ENCODE data around the gene USP37. TPM values are rescaled to one million over a fixed set of nuclear protein-coding genes. Genes with fewer than 3 reads are reported as not detected.

Gene USP37
- total and polyA plus RNA-seq, 2 of the 13 experiments (the other 11 are each of a cell fraction or from before 2014, with no cell fraction given) = 6.5 to 30.6 TPM

- ChIA-PET CTCF (ENCODE audit: low intra/inter-chr PET ratio, low total read pairs) (no interaction called here), POLR2A (no interaction called here)
- no peak for DNase-seq (ENCODE audit: low spot score)
- in situ Hi-C loops (cut with HindIII; ENCODE audit: extremely low pct_ligation_motif_present, low pct_unique_long_range_greater_than_20kb) = no loop called here
- H4K20me1 ChIP-seq (ENCODE audit: insufficient read depth, low read length) = peaks cover 9% of the 10 kb centered on the region; the same call in 1 of the 2 replicates
- no peaks in the 10 kb centered on the region for H3K9me3 ChIP-seq (ENCODE audit: low read length)
- TSS peak; percentile 1 for BruUV-seq (replicated peaks)
- no peak overlapping the region for H3K9ac ChIP-seq (ENCODE audit: insufficient read depth, low read depth, low read length)
- no peaks in the 10 kb centered on the region for H3K4me1 ChIP-seq (ENCODE audit: insufficient read depth, low read length)
- 98% methylated on average over 3 of the region's 3 CpGs for WGBS (ENCODE audit: low lambda C conversion rate)
- H3K27me3 ChIP-seq (ENCODE audit: control insufficient read depth in 1 of 2, insufficient read depth in 2 of 2, low read length in 2 of 2) = no peaks in the 10 kb centered on the region
- TF ChIP-seq MAFK (conservative IDR thresholded peaks at IDR 0.05 in 1 of 2, IDR thresholded peaks at IDR 0.05 in 1 of 2; ENCODE audit: low read length in 2 of 2) = 0 out of 4 replicates have a peak, but pooled peaks of 1 of the 2 experiments have one; percentile 7
- peak; percentile 85 for TF ChIP-seq ZNF629 (CRISPR knock-in tag; conservative IDR thresholded peaks at IDR 0.05)
- TF ChIP-seq ZNF780A (CRISPR knock-in tag; IDR thresholded peaks at IDR 0.05) = no peak
- peaks cover 61% of the 10 kb centered on the region for H3K79me2 ChIP-seq (ENCODE audit: insufficient read depth, low read length)
- H2AFZ ChIP-seq (ENCODE audit: low read length) = no peak overlapping the region
- no peak for FAIRE-seq
- ATAC-seq = no peak
- peaks cover 15 to 51% of the 10 kb centered on the region in 2 experiments for H3K36me3 ChIP-seq (replicated peaks in 1 of 2; ENCODE audit: control insufficient read depth in 1 of 2, insufficient read depth in 2 of 2, low read length in 2 of 2)
- H3K4me2 ChIP-seq (ENCODE audit: low read depth, low read length) = no peak overlapping the region
- no peak overlapping the region for H3K4me3 ChIP-seq (replicated peaks in 1 of 3; ENCODE audit: insufficient read depth in 1 of 3, low read depth in 2 of 3, low read length in 3 of 3)
- no peak overlapping the region for H3K27ac ChIP-seq (ENCODE audit: extremely low read length, insufficient read depth, low read length)
- intact Hi-C loops (cut with micrococcal nuclease; ENCODE audit: unreplicated experiment) = no loop called here
Observed at GRCh38 chr2:218578272-218578877, 10.2 kb upstream of the USP37 start.

DNA sequence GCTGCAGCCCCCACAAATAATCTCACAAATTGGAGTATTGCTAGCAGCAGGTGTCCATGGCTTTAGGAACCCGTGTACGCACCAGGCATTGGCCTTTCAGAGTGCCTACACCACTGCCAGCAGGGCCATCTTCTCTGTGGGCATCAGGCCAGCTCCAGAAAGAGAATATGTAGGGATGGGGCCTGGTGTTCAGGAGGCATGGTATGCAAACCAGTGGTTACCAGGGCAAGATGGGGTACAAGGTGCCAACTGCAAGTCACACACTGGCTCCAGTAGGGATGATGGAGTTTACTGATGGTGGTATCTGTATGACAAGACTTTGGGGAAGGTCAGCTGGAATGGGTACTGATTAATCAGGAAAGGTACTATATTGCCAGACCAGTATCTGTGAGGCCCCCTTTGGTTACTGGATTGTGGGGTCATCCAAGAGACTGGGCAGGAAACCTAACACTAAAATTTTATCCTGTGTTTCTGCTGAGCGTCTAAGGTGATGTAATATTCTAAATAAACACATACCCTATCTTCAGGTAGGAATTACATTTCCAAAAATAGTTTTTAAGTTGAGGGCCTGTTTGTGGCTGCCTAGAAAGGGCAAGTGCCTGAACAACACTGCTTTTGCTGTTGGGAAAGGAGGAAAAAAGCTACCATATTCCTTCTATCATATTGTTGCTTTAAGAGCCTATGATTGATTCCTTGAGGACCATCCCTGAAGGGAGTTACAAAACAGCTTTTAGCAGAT lies 9.5 kb upstream of the USP37 start:
- intact Hi-C loops (cut with micrococcal nuclease; ENCODE audit: unreplicated experiment) (no loop called here), in situ Hi-C loops (cut with HindIII; ENCODE audit: extremely low pct_ligation_motif_present, low pct_unique_long_range_greater_than_20kb) (no loop called here)
- CTCF ChIA-PET (ENCODE audit: low intra/inter-chr PET ratio, low total read pairs) = no interaction called here
- DNase-seq (ENCODE audit: low spot score) (no peak), ATAC-seq (peak; percentile 45; the same call in 2 of the 3 replicates), FAIRE-seq (no peak)
- 99% methylated on average over 3 of the region's 3 CpGs for WGBS (ENCODE audit: low lambda C conversion rate)
- no peak for TF ChIP-seq SNRNP70 (IDR thresholded peaks at IDR 0.05; ENCODE audit: low read depth, low read length)
- no peak for TF ChIP-seq CEBPZ (IDR thresholded peaks at IDR 0.05; ENCODE audit: low read length)
- TF ChIP-seq PAWR (CRISPR knock-in tag; IDR thresholded peaks at IDR 0.05; ENCODE audit: borderline replicate concordance) = no peak
- TF ChIP-seq RBM22 (optimal IDR thresholded peaks at IDR 0.05; ENCODE audit: low read length) = peak; percentile 61
- no peak for TF ChIP-seq NBN (conservative IDR thresholded peaks at IDR 0.05)
- no peak for TF ChIP-seq SIX4 (CRISPR knock-in tag; IDR thresholded peaks at IDR 0.05)
- Histone ChIP-seq H3K4me2 (ENCODE audit: low read depth, low read length) (no peak overlapping the region), H3K9me3 (ENCODE audit: low read length) (no peaks in the 10 kb centered on the region), H3K27me3 (ENCODE audit: control insufficient read depth in 1 of 2, insufficient read depth in 2 of 2, low read length in 2 of 2) (no peaks in the 10 kb centered on the region), H3K4me3 (replicated peaks in 1 of 3; ENCODE audit: insufficient read depth in 1 of 3, low read depth in 2 of 3, low read length in 3 of 3) (no peak overlapping the region), H3K27ac (ENCODE audit: extremely low read length, insufficient read depth, low read length) (no peak overlapping the region), H3K79me2 (ENCODE audit: insufficient read depth, low read length) (peaks cover 68% of the 10 kb centered on the region), H2AFZ (ENCODE audit: low read length) (no peak overlapping the region), H3K4me1 (ENCODE audit: insufficient read depth, low read length) (peaks cover 2% of the 10 kb centered on the region; the same call in 1 of the 2 replicates), H3K9ac (ENCODE audit: insufficient read depth, low read depth, low read length) (no peak overlapping the region), H4K20me1 (ENCODE audit: insufficient read depth, low read length) (peaks cover 9% of the 10 kb centered on the region; the same call in 1 of the 2 replicates), H3K36me3 (replicated peaks in 1 of 2; ENCODE audit: control insufficient read depth in 1 of 2, insufficient read depth in 2 of 2, low read length in 2 of 2) (peaks cover 13 to 51% of the 10 kb centered on the region in 2 experiments)
- no TSS peak for BruUV-seq (replicated peaks)
- POLR2A ChIA-PET = no interaction called here

Measured in HepG2 (cell line).